HEK293 (cell line): ENCODE data around the gene PET117.

ENCODE experiments used
- CTCF ChIA-PET: fragments of 350-600 bp; formaldehyde crosslinking; extraction: SDS; loops from one replicate; lab custom pipeline; 2021; ENCODE audit warnings: antibody characterized with exemption; lab: Yijun Ruan, JAX
- POLR2A ChIA-PET: fragments of 300-600 bp; formaldehyde crosslinking; extraction: SDS; loops from one replicate; lab custom pipeline; 2020; ENCODE audit warnings: antibody characterized with exemption, inconsistent platforms; lab: Yijun Ruan, JAX
- H3K27ac ChIP-seq: fragments of 200-500 bp; sonication (Bioruptor generic); 2 replicates; pipeline ENCODE4 v1.5.1; 2014; ENCODE audit warnings: low read depth, low read length, control low read depth, inconsistent platforms; ENCODE audit errors: extremely low read depth
- H3K36me3 ChIP-seq, 2 experiments: fragments of 200-500 bp in 1 of 2; sonication (Bioruptor generic) in 1 of 2; 1 replicate in 1 of 2; 2 replicates in 1 of 2; pipeline ENCODE4 v1.5.1; 2014 to 2017; ENCODE audit warnings: inconsistent platforms in 2 of 2, low read length in 2 of 2; ENCODE audit not compliant: control insufficient read depth in 2 of 2, insufficient read depth in 1 of 2
- H3K4me1 ChIP-seq: fragments of 200-500 bp; sonication (Bioruptor generic); 2 replicates; pipeline ENCODE4 v1.5.1; 2014; ENCODE audit warnings: mild to moderate bottlenecking, low read length, inconsistent platforms; ENCODE audit not compliant: control insufficient read depth, insufficient read depth
- H3K4me3 ChIP-seq: 2 replicates; pipeline ENCODE4 v1.5.1; 2011; ENCODE audit warnings: low read depth, mild to moderate bottlenecking, control low read depth, low read length, moderate library complexity
- H3K9me3 ChIP-seq: fragments of 200-500 bp; sonication (Bioruptor generic); 2 replicates; pipeline ENCODE4 v1.5.1; 2014; ENCODE audit warnings: low read depth, low read length, inconsistent platforms; ENCODE audit not compliant: control insufficient read depth, insufficient read depth
- BCL11A ChIP-seq: fragments of 450-650 bp; formaldehyde crosslinking; IDR thresholded peaks from 2 replicates; pipeline ENCODE4 v1.5.1; 2016; ENCODE audit warnings: low read depth, missing biosample characterization, missing genetic modification characterization
- KLF7 ChIP-seq: fragments of 450-650 bp; formaldehyde crosslinking; IDR thresholded peaks from 2 replicates; pipeline ENCODE4 v1.5.1; 2016; ENCODE audit warnings: missing biosample characterization, missing genetic modification characterization, borderline replicate concordance
- MEIS1 ChIP-seq: sonication (generic); formaldehyde crosslinking; IDR thresholded peaks from 2 replicates; pipeline ENCODE4 v1.8.1; 2022; ENCODE audit warnings: missing genetic modification reagents, mild to moderate bottlenecking, borderline replicate concordance
- OVOL3 ChIP-seq: fragments of 450-650 bp; formaldehyde crosslinking; IDR thresholded peaks from 2 replicates; pipeline ENCODE4 v1.5.1; 2016; ENCODE audit warnings: missing biosample characterization, missing genetic modification characterization
- SP3 ChIP-seq: fragments of 450-650 bp; formaldehyde crosslinking; IDR thresholded peaks from 2 replicates; pipeline ENCODE4 v1.5.1; 2016; ENCODE audit warnings: missing biosample characterization, missing genetic modification characterization
- ZBTB6 ChIP-seq: fragments of 450-650 bp; formaldehyde crosslinking; IDR thresholded peaks from 2 replicates; pipeline ENCODE4 v1.5.1; 2017; ENCODE audit warnings: missing biosample characterization, missing genetic modification characterization
- ZIC2 ChIP-seq: fragments of 450-650 bp; formaldehyde crosslinking; IDR thresholded peaks from 2 replicates; pipeline ENCODE4 v1.5.1; 2016; ENCODE audit warnings: missing biosample characterization, missing genetic modification characterization
- ZNF112 ChIP-seq: fragments of 450-650 bp; formaldehyde crosslinking; IDR thresholded peaks from 2 replicates; pipeline ENCODE4 v1.5.0; 2017; ENCODE audit warnings: missing biosample characterization, missing genetic modification characterization
- ZNF146 ChIP-seq: fragments of 450-650 bp; formaldehyde crosslinking; IDR thresholded peaks from 2 replicates; pipeline ENCODE4 v1.5.1; 2016; ENCODE audit warnings: missing biosample characterization, missing genetic modification characterization
- ZNF148 ChIP-seq: fragments of 450-650 bp; formaldehyde crosslinking; IDR thresholded peaks from 2 replicates; pipeline ENCODE4 v1.5.0; 2017; ENCODE audit warnings: missing biosample characterization, missing genetic modification characterization, borderline replicate concordance
- ZNF155 ChIP-seq: fragments of 450-650 bp; formaldehyde crosslinking; IDR thresholded peaks from 2 replicates; pipeline ENCODE4 v1.5.1; 2016; ENCODE audit warnings: missing biosample characterization, missing genetic modification characterization
- ZNF174 ChIP-seq: fragments of 450-650 bp; formaldehyde crosslinking; IDR thresholded peaks from 2 replicates; pipeline ENCODE4 v1.5.0; 2017; ENCODE audit warnings: missing biosample characterization, mild to moderate bottlenecking, missing genetic modification characterization
- ZNF2 ChIP-seq: fragments of 450-650 bp; formaldehyde crosslinking; IDR thresholded peaks from 2 replicates; pipeline ENCODE4 v1.5.1; 2016; ENCODE audit warnings: missing biosample characterization, missing genetic modification characterization
- ZNF239 ChIP-seq: fragments of 450-650 bp; formaldehyde crosslinking; IDR thresholded peaks from 2 replicates; pipeline ENCODE4 v1.5.1; 2016; ENCODE audit warnings: missing biosample characterization, missing genetic modification characterization
- ZNF26 ChIP-seq: fragments of 450-650 bp; formaldehyde crosslinking; IDR thresholded peaks from 2 replicates; pipeline ENCODE4 v1.5.1; 2016; ENCODE audit warnings: missing biosample characterization, missing genetic modification characterization
- ZNF324 ChIP-seq: fragments of 450-650 bp; formaldehyde crosslinking; IDR thresholded peaks from 2 replicates; pipeline ENCODE4 v1.5.1; 2016; ENCODE audit warnings: missing biosample characterization, missing genetic modification characterization
- ZNF518A ChIP-seq: fragments of 450-650 bp; formaldehyde crosslinking; conservative IDR thresholded peaks from 2 replicates; pipeline ENCODE4 v1.5.1; 2016; ENCODE audit warnings: low read depth, missing biosample characterization, missing genetic modification characterization
- ZNF664 ChIP-seq: fragments of 450-650 bp; formaldehyde crosslinking; IDR thresholded peaks from 2 replicates; pipeline ENCODE4 v1.5.1; 2016; ENCODE audit warnings: missing biosample characterization, missing genetic modification characterization
- ZNF670 ChIP-seq: fragments of 450-650 bp; formaldehyde crosslinking; IDR thresholded peaks from 2 replicates; pipeline ENCODE4 v1.5.1; 2016; ENCODE audit warnings: missing biosample characterization, missing genetic modification characterization, low read depth
- ZNF76 ChIP-seq: fragments of 450-650 bp; formaldehyde crosslinking; IDR thresholded peaks from 2 replicates; pipeline ENCODE4; 2016; ENCODE audit warnings: low read depth, missing biosample characterization, missing genetic modification characterization, borderline replicate concordance
- ZNF777 ChIP-seq: fragments of 450-650 bp; formaldehyde crosslinking; IDR thresholded peaks from 2 replicates; pipeline ENCODE4 v1.5.1; 2017; ENCODE audit warnings: missing biosample characterization, missing genetic modification characterization, borderline replicate concordance
- ZNF785 ChIP-seq: fragments of 450-650 bp; formaldehyde crosslinking; IDR thresholded peaks from 2 replicates; pipeline ENCODE4 v1.5.1; 2016; ENCODE audit warnings: missing biosample characterization, missing genetic modification characterization
- ZXDB ChIP-seq: fragments of 450-650 bp; formaldehyde crosslinking; IDR thresholded peaks from 2 replicates; pipeline ENCODE4 v1.5.1; 2016; ENCODE audit warnings: missing biosample characterization, missing genetic modification characterization

Gene PET117

GRCh38 chr20:18190338-18191233 is 52.9 kb downstream of the PET117 start:
- CTCF ChIA-PET = interaction anchor here (0.6 kb wide), 1 partner anchor 101 kb away, joined by 4 read pairs; no protein-coding TSS in a partner anchor
- Histone ChIP-seq H3K4me3 (no peak overlapping the region), H3K4me1 (no peaks in the 10 kb centered on the region), H3K27ac (no peak overlapping the region), H3K36me3 (peaks cover 3 to 41% of the 10 kb centered on the region in 2 experiments; a peak in 2 of 3 replicates), H3K9me3 (no peaks in the 10 kb centered on the region)
- POLR2A ChIA-PET = no interaction called here
- TF ChIP-seq ZNF785 (tag by site-specific recombination) = no peak
- TF ChIP-seq ZNF26 (tag by site-specific recombination) = no peak
- no peak for TF ChIP-seq KLF7 (tag by site-specific recombination)
- TF ChIP-seq OVOL3 (tag by site-specific recombination) = no peak
- no peak for TF ChIP-seq ZNF2 (tag by site-specific recombination)
- TF ChIP-seq ZXDB (tag by site-specific recombination) = no peak
- TF ChIP-seq ZNF148 (tag by site-specific recombination) = no peak
- no peak for TF ChIP-seq ZBTB6 (tag by site-specific recombination)
- no peak for TF ChIP-seq ZNF239 (tag by site-specific recombination)
- no peak for TF ChIP-seq ZNF155 (tag by site-specific recombination)
- no peak for TF ChIP-seq ZNF76 (tag by site-specific recombination)
- no peak for TF ChIP-seq ZNF324
- no peak for TF ChIP-seq BCL11A (tag by site-specific recombination)

GRCh38 chr20:18191306-18191705 is 53.6 kb downstream of the PET117 start:
- Histone ChIP-seq H3K27ac (no peak overlapping the region), H3K9me3 (no peaks in the 10 kb centered on the region), H3K4me1 (no peaks in the 10 kb centered on the region), H3K4me3 (no peak overlapping the region), H3K36me3 (peaks cover 3 to 34% of the 10 kb centered on the region in 2 experiments; a peak in 2 of 3 replicates)
- ChIA-PET CTCF (no interaction called here), POLR2A (no interaction called here)
- no peak for TF ChIP-seq ZNF670 (tag by site-specific recombination)
- TF ChIP-seq ZNF664 (tag by site-specific recombination) = no peak
- no peak for TF ChIP-seq ZNF174 (tag by site-specific recombination)
- no peak for TF ChIP-seq MEIS1 (CRISPR knock-in tag)
- TF ChIP-seq ZNF112 = no peak
- no peak for TF ChIP-seq ZNF518A
- no peak for TF ChIP-seq ZIC2 (tag by site-specific recombination)
- no peak for TF ChIP-seq ZNF146 (tag by site-specific recombination)
- no peak for TF ChIP-seq SP3 (tag by site-specific recombination)
- no peak for TF ChIP-seq ZNF777 (tag by site-specific recombination)
- no peak for TF ChIP-seq ZNF324
